Neural progenitor cell (in vitro differentiated cells): ENCODE measurements around the gene GMPPA. TPM values are rescaled to one million over a fixed set of nuclear protein-coding genes. Genes with fewer than 3 reads are reported as not detected.

Source experiments
- DNase-seq: peaks from one replicate; pipeline ENCODE4 v3.0.0-alpha.2; 2016; ENCODE audit warnings: low spot score
- H2AFZ ChIP-seq: fragments of 200-600 bp; sonication (generic); replicated peaks from 2 replicates; pipeline ENCODE4 v1.6.1; 2016; ENCODE audit warnings: antibody characterized with exemption
- H3F3A ChIP-seq: fragments of 200-600 bp; sonication (generic); 2 replicates; pipeline ENCODE4 v1.6.1; 2016; ENCODE audit warnings: antibody characterized with exemption, low read depth
- H3K27ac ChIP-seq: fragments of 200-600 bp; sonication (generic); 2 replicates; pipeline ENCODE4 v1.5.1; 2016; ENCODE audit warnings: mild to moderate bottlenecking
- H3K27me3 ChIP-seq: fragments of 200-600 bp; sonication (generic); 2 replicates; pipeline ENCODE4 v1.6.1; 2016; ENCODE audit warnings: mild to moderate bottlenecking, moderate library complexity
- H3K36me3 ChIP-seq: fragments of 200-600 bp; sonication (generic); 2 replicates; pipeline ENCODE4 v1.5.1; 2016
- H3K4me1 ChIP-seq: fragments of 200-600 bp; sonication (generic); 2 replicates; pipeline ENCODE4 v1.6.1; 2016; ENCODE audit warnings: mixed run types
- H3K4me2 ChIP-seq: fragments of 200-600 bp; sonication (generic); 2 replicates; pipeline ENCODE4 v1.6.1; 2016
- H3K4me3 ChIP-seq: fragments of 200-600 bp; sonication (generic); 2 replicates; pipeline ENCODE4 v1.5.1; 2016
- H3K79me2 ChIP-seq: fragments of 200-600 bp; sonication (generic); 2 replicates; pipeline ENCODE4 v1.6.1; 2016; ENCODE audit warnings: low read depth
- H3K9ac ChIP-seq: fragments of 200-600 bp; sonication (generic); 2 replicates; pipeline ENCODE4 v1.6.1; 2016
- H3K9me3 ChIP-seq: fragments of 200-600 bp; sonication (generic); 2 replicates; pipeline ENCODE4 v1.5.1; 2016; ENCODE audit warnings: low read depth
- H4K20me1 ChIP-seq: fragments of 200-600 bp; sonication (generic); 2 replicates; pipeline ENCODE4 v1.6.1; 2016; ENCODE audit warnings: low read depth
- H3K27ac Mint-ChIP-seq: 3 replicates; pipeline ENCODE4 v1.8.0; 2021; ENCODE audit warnings: mixed read lengths
- H3K27me3 Mint-ChIP-seq: 2 replicates; pipeline ENCODE4 v1.8.0; 2022; ENCODE audit warnings: low read depth, mild to moderate bottlenecking, inconsistent platforms, moderate library complexity, mixed read lengths; ENCODE audit not compliant: insufficient read depth
- H3K36me3 Mint-ChIP-seq: 3 replicates; pipeline ENCODE4 v1.8.0; 2021; ENCODE audit warnings: mixed read lengths
- H3K4me1 Mint-ChIP-seq: 3 replicates; pipeline ENCODE4 v1.8.0; 2021; ENCODE audit warnings: mixed read lengths
- H3K4me3 Mint-ChIP-seq: 3 replicates; pipeline ENCODE4 v1.8.0; 2021; ENCODE audit warnings: mild to moderate bottlenecking, moderate library complexity, mixed read lengths
- H3K9me3 Mint-ChIP-seq: 3 replicates; pipeline ENCODE4 v1.8.0; 2020; ENCODE audit warnings: mixed read lengths
- CTCF ChIP-seq: fragments of 200-600 bp; sonication (generic); IDR thresholded peaks from 2 replicates; pipeline ENCODE4 v1.5.1; 2017; ENCODE audit warnings: antibody characterized with exemption, mild to moderate bottlenecking
- EZH2 ChIP-seq: fragments of 200-600 bp; sonication (generic); IDR thresholded peaks from 2 replicates; pipeline ENCODE4 v1.6.1; 2017; ENCODE audit warnings: antibody characterized with exemption, mild to moderate bottlenecking, moderate library complexity
- EZH2phosphoT487 ChIP-seq: fragments of 200-600 bp; sonication (generic); IDR thresholded peaks from 2 replicates; pipeline ENCODE4 v1.6.1; 2017; ENCODE audit warnings: antibody characterized with exemption
- total RNA-seq: library from RNA; depleted of rRNA; stranded (reverse); fragments of >200 nt; gene quantifications from 2 replicates; pipeline ENCODE4 v1.2.3, GENCODE V29; 2015; ENCODE audit warnings: low replicate concordance

The GMPPA gene
- total RNA-seq, 1 donor from 2014 or later, result 49.3 TPM

DNA sequence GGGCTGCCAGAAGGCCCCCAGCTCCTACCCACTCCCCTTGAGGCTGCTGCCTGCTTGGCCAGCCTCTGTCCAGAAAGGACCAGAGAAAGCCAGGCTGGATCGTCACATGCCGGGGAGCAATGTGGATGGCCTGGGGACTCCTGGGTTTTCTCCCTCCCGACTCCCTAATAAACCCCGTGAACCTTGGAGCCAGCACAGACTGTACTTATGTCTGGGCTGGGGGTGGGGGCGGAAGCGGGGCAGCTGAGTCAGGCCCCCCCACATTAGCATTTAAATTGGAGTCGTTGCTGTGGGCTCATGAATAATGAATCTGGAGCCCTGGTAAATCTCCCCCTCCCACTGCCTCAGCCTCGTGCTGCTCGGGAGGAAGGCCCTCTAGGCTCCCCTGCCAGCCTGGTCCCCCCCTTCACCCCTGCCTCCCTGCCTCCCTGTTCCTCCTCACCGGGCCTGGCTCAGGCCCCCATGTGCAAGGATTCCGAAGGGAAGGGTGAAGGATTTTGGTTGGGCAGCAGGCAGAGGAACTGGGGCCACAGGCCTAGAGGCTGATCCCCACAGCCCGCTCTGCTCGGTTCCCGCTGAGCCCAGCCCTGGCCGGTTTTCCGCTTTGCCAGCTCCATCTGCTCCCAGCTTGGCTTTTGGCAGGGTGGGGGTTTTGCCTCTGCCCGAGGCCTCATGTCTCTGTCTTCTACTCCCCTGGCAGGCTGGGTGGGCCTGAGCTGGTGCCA, 8.3 kb downstream of the GMPPA start:
- Mint-ChIP-seq H3K27ac (peak overlapping the region; percentile 95), H3K4me3 (peak overlapping the region; percentile 57), H3K9me3 (no peaks in the 10 kb centered on the region), H3K36me3 (no peaks in the 10 kb centered on the region), H3K27me3 (peaks cover 9% of the 10 kb centered on the region), H3K4me1 (peaks cover 46% of the 10 kb centered on the region)
- Histone ChIP-seq H3K9me3 (no peaks in the 10 kb centered on the region), H3K27ac (no peak overlapping the region), H3K36me3 (no peaks in the 10 kb centered on the region), H3K4me3 (no peak overlapping the region), H2AFZ (no peak overlapping the region), H3K4me1 (peaks cover 50% of the 10 kb centered on the region), H3K27me3 (no peaks in the 10 kb centered on the region), H4K20me1 (no peaks in the 10 kb centered on the region), H3K9ac (no peak overlapping the region), H3K4me2 (peak overlapping the region; percentile 55), H3K79me2 (no peaks in the 10 kb centered on the region), H3F3A (peaks cover 33% of the 10 kb centered on the region)
- peak; percentile 41 for DNase-seq
- TF ChIP-seq EZH2phosphoT487, result no peak
- TF ChIP-seq CTCF, result no peak
- TF ChIP-seq EZH2, result no peak

DNA sequence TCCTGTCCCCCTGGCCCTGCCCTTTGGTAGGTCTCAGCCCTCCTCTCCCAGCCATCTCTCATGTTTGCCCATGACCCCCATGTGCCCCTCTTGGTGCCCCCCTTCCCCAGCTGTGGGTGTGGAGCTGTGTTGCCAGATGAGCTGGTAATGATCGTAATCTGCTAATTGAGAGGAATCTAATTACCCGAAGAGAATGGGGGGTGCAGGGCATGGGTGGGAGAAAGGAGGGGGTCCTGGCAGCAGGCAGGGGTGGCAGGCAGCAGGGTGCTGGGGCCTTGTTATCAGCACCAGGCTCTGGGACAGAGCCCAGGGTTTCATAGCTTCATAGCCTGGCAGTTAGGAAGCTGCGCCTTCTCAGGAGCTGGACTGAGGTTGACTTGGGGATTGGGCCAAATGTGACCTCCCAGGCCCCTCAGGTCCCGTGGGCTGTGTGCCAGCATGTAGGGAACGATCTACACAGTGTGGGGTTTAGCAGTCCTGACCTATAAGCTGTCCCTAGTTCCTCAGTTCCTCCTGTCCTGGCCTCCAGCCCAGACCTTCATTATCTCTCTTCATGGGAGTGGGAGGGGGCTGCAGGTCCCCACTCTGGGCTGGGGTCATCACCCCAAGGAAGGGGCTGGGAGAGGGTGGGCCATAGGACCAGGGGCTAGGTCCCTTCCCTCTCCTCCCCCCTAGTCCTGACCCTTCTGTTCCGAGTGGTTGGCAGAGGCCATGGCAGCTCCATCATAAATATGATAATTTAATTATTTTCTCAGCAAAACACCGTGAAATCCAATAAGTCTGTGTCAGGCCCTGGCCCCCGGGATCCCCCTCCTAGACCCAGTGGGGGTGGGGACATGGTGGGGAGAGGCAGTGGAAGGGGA, 9.1 kb downstream of the GMPPA start:
- Histone ChIP-seq H3K4me3 (no peak overlapping the region), H3K9me3 (no peaks in the 10 kb centered on the region), H3K79me2 (no peaks in the 10 kb centered on the region), H3K4me1 (peaks cover 58% of the 10 kb centered on the region), H4K20me1 (no peaks in the 10 kb centered on the region), H3K9ac (no peak overlapping the region), H3K4me2 (peak overlapping the region; percentile 80), H2AFZ (no peak overlapping the region), H3K27ac (no peak overlapping the region), H3K36me3 (no peaks in the 10 kb centered on the region), H3F3A (peaks cover 41% of the 10 kb centered on the region), H3K27me3 (no peaks in the 10 kb centered on the region)
- Mint-ChIP-seq H3K4me1 (peaks cover 50% of the 10 kb centered on the region), H3K27ac (no peak overlapping the region), H3K27me3 (peaks cover 13% of the 10 kb centered on the region), H3K9me3 (no peaks in the 10 kb centered on the region), H3K4me3 (no peak overlapping the region), H3K36me3 (no peaks in the 10 kb centered on the region)
- TF ChIP-seq EZH2, result no peak
- no peak for TF ChIP-seq EZH2phosphoT487
- no peak for TF ChIP-seq CTCF
- no peak for DNase-seq

- Histone ChIP-seq H3K27ac (no peak overlapping the region), H3K27me3 (peaks cover 5% of the 10 kb centered on the region), H3K4me3 (no peak overlapping the region), H3K9ac (no peak overlapping the region), H3K4me2 (peak overlapping the region; percentile 80), H3K36me3 (no peaks in the 10 kb centered on the region), H2AFZ (no peak overlapping the region), H3K4me1 (peaks cover 64% of the 10 kb centered on the region), H3K79me2 (no peaks in the 10 kb centered on the region), H3F3A (peaks cover 45% of the 10 kb centered on the region), H4K20me1 (no peaks in the 10 kb centered on the region), H3K9me3 (no peaks in the 10 kb centered on the region)
- no peak overlapping the region for H3K4me3 Mint-ChIP-seq
- peaks cover 15% of the 10 kb centered on the region for H3K27me3 Mint-ChIP-seq
- TF ChIP-seq EZH2phosphoT487 (no peak), EZH2 (no peak)
- no peaks in the 10 kb centered on the region for H3K9me3 Mint-ChIP-seq
- H3K27ac Mint-ChIP-seq, result no peak overlapping the region
- peaks cover 55% of the 10 kb centered on the region for H3K4me1 Mint-ChIP-seq
- no peak for DNase-seq
- H3K36me3 Mint-ChIP-seq, result no peaks in the 10 kb centered on the region
Measured at GRCh38 chr2:219508444-219508734, 9.7 kb downstream of the GMPPA start.
